Activated CD4-positive, CD25-positive, alpha-beta regulatory T cell treated with anti-CD3 and anti-CD28 coated beads, Interleukin-2, amount 50 U/mL, for 24 hours (primary cell): ENCODE results near the gene NT5C.
"Not testable (repeated sequence)": the region's sequence is repeated elsewhere in the genome, so short reads cannot be mapped to it uniquely, and the experiment has no call there.

ENCODE experiments used
- ATAC-seq, 2 donors: fragments of 150-1000 bp; cut with Tn5 transposase; one replicate each; pipeline ENCODE4 v1.10.0; 2021; ENCODE audit warnings: mild to moderate bottlenecking in 1 of 2, moderate library complexity in 1 of 2

NT5C gene

DNA sequence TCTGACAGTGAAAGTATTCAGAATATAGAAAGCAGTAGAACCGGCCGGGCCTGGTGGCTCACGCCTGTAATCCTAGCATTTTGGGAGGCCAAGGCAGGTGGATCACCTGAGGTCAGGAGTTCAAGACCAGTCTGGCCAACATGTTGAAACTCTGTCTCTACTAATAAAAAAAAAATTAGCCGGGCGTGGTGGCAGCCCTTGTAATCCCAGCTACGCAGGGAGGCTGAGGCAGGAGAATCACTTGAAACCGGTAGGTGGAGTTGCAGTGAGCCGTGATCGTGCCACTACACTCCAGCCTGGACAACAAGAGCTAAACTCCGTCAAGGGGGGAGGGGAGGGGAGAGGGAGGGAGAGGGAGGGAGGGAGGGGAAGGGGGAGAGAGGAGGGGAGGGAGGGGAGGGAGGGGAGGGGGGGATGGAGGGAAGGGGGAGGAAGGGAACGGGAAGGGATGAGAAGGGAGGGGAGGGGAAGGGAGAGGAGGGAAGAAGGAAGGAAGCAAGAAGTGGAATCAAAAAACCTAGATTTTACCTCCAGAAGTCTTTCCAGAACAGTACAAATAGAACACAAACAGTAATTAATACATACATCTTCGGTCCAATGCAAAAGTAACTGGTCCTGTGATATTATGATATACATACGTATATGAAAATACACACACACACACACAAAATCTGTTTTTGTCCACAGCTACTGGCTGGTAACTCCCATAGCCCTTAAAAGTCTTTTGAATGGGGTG lies 10.9 kb upstream of the NT5C start:
- no peak for ATAC-seq

DNA sequence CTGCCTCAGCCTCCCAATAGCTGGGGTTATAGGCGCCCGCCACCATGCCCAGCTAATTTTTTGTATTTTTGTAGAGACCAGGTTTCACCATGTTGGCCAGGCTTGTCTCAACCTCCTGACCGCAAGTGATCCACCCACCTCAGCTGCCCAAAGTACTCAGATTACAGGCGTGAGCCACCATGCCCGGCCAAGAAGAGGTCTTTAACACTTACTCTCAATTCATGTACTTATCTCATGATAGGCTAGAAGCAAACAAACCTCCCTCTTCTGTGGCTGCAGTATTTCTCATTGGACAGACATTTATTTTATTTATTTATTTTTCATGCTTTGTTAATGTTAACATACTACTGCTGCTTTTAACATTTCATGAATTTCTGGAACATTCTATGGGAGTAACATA lies 7.0 kb upstream of the NT5C start:
- ATAC-seq, result no peak

DNA sequence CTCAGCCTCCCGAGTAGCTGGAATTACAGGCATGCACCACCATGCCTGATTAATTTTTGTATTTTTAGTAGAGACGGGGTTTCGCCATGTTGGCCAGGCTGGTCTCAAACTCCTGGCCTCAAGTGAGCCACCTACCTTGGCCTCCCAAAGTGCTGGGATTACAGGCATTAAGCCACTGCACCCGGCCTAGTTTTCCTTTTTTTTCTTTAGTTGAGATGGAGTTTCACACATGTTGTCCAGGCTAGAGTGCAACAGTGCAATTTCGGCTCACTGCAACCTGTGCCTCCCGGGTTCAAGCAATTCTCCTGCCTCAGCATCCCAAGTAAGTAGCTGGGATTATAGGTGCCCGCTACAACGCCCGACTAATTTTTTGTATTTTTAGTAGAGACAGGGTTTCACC lies 6.2 kb upstream of the NT5C start:
- not testable (repeated sequence) for ATAC-seq

DNA sequence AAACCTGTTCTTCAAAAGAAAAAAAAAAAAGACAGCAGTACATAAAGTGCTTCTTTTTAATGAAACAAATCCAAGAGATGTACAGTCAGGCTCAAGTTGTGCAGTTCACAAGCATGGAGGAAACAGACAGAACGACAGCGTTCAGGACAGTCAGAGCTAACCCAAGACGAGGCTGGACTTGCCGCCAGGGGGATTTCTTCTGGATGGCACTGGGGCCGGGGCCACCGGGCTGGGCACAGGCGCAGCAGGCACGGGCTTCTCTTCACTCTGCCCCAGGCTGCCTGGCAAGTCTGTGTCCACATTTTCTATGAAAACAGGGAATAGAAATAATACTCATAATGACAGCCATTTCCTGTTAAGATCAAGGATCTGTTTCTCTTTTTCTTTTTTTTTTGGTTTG lies 4.4 kb upstream of the NT5C start:
- no peak for ATAC-seq

DNA sequence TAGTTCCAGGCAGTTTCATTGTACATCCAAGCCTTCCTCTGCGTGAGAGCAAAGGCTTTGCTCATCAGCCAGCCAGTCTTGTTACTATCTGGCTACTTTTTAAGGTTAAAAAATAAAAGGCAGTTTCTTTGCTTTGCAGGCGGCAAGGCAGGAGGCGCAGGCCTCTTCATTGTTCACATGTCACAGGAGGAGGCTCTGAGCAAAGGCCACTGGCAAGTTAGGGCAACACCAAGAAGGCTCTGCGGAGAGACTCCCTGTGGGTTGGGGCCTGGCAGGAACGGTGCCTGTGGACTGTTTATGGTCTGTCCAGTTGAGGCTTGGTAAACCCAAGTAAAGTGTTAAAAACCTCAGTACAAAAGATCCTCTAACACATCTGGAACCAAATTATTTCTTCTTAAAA lies 3.9 kb upstream of the NT5C start:
- ATAC-seq, result no peak

DNA sequence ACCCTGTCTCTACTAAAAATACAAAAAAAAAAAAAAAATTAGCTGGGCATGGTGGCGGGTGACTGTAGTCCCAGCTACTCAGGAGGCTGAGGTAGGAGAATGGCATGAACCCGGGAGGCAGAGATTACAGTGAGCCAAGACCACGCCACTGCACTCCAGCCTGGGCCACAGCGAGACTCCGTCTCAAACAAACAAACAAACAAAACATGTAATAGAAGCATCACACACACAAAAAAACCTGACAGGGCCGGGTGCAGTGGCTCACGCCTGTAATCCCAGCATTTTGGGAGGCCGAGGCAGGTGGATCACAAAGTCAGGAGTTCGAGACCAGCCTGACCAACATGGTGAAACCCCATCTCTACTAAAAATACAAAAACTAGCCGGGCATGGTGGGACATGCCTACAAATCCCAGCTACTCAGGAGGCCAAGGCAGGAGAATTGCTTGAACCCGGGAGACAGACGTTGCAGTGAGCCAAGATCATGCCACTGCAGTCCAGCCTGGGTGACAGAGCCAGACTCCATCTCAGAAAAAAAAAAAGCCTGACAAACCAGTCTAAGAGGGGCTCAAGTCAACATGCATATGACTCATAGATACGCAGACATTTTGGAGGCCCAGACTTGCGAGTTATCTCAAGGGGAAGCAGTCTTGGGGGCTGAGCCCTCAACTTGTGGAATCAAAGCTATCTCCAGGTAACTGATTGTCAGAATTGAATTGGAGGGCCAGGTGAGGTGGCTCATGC lies 2.2 kb upstream of the NT5C start:
- ATAC-seq, result not testable (repeated sequence)

DNA sequence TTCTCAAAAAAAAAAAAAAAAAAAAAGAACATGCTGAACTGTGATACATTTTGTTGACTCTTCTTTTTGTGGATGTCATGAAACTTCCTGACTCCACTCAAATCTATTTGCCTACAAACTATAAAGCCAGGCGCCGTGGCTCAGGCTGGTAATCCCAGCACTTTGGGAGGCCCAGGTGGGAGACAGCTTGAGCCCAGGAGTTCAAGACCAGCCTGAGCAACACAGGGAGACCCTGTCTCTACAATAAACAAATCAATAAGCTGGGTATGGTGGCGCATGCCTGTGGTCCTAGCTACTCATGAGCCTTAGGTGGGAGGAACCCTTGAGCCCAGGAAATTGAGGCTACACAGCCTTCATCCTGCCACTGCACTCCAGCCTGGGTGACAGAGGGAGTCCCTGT lies 1.5 kb upstream of the NT5C start:
- ATAC-seq, result no peak

DNA sequence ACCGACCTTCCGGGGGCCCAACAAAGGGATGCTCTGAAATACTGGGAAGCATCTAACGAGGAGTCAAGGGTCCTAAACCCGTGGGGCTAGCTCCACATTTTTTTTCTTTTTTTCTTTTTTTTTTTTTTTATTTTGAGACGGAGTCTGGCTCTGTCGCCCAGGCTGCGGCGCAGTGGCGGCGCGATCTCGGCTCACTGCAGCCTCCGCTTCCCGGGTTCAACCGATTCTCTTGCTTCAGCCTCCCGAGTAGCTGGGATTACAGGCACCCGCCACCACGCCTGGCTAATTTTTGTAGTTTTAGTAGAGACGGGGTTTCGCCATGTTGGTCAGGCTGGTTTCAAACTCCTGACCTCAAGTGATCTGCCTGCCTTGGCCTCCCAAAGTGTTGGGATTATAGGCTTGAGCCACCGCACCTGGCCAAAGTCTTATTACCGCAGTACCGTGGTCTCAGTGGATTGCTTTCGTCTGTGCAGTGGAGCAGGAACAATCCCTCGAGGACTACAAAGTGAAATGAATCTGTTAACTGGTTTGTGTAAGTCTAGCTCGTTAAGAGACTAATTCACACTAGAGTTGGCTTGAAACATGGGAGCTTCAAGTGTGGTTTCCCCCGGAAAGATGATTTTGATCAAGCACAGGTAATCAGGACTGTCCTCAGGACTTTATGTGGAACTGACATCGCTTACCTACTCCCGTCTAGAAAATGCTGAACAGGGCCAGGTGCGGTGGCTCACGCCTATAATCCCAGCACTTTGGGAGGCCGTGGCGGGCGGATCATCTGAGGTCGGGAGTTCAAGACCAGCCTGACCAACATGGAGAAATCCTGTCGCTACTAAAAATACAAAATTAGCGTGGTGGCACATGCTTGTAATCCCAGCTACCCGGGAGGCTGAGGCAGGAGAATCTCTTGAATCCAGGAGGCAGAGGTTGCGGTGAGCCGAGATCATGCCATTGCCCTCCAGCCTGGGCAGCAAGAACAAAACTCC lies 767 bp upstream of the NT5C start:
- ATAC-seq, result not testable (repeated sequence)

DNA sequence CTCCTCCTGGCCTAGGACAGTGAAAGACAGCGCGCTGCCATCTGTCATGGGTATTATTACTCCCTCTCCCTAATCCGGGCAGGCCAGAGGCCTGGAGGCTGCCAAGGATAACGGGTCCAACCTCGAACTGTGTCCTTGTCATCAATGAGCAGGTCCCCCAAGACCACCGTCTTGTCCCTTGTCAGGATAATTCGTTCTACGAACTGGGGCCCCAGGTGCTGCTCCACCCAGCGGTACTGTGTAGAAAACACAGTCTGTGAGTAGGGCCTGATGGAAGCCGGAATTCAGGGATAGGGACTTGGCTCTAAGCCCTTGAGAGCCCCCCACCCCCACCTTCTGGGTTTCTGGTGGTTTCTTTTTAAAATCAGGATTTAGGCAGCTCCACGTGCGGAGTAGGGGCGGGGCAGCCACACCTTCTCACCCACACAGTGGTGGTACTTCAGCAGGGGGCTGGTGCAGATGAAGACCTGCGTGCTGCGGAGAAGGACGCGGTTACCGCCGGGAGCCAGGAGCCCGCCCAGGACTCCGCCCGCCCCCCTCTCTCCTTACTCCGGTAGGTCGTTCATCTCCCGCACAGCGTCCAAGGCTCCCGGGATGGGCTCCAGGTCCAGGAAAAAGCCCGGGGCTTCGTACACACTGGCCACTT lies 787 bp downstream of the NT5C start:
- peak; percentile 54 to 57 for ATAC-seq

DNA sequence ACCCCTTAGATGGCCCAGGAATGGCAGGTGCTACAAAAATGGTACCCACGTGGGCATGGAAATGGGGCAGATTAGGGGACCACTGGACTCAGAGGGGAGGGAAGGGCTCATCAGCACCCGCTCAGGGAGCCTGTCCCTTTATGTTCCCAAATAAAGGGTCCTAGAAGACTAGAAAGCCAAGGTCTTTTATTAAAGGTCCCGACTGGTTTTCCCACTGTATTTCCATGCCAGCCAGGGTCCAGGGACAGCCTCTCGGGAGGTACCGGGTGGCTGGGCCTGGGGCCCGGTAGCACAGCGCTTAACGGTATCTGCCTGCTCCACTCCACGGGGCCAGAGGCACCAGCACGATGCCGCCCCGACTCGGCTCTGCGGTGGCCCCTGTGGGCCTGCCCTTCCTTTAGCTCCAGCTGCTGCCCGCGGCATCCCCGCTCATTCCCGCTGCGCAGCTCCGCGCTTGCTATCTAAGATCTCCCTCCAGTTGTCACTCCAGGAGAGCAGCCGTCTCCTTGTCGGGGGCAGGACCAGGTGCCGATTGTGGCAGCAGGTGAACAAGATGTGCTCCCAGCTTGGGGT lies 1.4 kb downstream of the NT5C start:
- no peak for ATAC-seq

DNA sequence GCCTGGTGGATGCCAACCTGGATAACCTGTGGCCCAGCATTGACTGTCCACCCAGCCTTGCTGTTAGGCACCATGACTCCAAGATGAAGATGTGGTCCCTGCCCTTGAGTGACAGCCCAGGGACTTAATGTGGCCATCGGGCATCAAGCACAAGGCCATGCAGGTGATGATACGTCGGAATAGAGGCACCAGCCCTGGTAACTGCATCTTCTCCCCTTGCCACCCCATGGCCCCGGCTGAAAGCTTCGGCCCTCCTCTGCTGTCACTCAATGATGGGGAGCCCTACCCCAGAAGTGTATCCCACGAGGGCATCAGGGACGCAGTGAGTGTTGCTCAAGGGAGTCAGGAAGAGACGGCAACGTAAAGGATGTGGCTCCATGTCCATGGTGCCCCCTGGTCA lies 2.0 kb downstream of the NT5C start:
- no peak for ATAC-seq

DNA sequence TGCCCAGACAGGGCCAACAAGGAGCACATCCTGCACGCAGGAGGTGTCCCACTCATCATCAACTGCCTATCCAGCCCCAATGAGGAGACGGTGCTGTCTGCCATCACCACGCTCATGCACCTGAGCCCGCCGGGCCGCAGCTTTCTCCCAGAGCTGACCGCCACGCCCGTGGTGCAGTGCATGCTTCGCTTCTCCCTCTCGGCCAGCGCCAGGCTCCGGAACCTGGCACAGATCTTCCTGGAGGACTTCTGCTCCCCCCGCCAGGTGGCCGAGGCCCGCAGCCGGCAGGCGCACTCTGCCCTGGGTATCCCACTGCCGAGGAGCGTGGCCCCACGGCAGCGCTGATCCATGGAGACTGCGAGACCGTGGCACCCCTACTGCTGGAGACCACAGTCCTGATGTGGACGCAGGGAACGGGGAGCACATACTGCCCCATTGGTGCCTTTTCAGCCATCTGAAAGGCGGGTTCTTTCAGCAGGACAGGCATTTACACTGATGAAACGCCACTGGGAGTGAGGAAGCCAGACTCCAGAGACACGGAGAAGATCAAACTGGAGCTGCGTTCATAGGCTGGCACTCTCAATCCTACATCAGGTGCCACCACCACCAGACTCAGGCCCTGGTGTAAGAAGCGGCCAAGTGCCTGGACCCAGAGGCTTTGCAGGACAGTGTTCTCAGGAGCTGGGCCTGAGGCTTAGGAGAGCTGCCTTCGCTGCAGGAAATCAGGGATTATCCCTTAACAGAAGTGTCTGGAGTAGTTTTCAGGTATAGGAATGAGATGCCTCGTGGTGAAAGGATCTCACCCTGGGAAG lies 2.6 kb downstream of the NT5C start:
- ATAC-seq, result no peak

DNA sequence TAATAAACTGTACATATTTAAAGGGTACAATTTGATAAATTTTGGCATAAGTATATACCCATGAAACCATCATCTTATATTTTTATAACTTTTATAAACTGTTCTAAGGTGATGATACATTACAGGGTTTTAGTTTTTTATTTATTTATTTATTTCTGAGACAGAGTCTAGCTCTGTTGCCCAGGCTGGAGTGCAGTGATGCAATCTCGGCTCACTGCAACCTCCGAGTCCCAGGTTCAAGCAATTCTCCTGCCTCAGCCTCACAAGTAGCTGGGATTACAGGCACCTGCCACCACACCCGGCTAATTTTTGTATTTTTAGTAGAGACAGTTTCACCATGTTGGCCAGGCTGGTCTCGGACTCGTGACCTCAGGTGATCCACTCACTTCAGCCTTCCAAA lies 3.6 kb downstream of the NT5C start:
- not testable (repeated sequence) for ATAC-seq

DNA sequence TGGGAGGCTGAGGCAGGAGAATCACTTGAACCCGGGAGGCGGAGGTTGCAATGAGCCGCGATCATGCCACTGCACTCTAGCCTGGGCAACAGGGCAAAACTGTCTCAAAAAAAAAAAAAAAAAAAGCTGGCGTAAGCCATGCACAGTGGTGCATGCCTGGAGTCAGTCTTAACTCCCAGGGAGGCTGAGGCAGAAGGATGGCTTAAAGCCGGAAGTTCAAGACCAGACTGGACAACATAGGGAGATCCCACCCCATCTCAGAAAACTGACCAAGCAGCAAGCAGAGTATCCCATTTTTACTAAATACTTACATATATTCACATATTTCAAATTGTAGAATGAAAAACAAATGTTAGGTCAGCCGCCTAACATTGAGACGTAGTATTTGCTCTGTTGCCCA lies 4.6 kb downstream of the NT5C start:
- ATAC-seq, result no peak

DNA sequence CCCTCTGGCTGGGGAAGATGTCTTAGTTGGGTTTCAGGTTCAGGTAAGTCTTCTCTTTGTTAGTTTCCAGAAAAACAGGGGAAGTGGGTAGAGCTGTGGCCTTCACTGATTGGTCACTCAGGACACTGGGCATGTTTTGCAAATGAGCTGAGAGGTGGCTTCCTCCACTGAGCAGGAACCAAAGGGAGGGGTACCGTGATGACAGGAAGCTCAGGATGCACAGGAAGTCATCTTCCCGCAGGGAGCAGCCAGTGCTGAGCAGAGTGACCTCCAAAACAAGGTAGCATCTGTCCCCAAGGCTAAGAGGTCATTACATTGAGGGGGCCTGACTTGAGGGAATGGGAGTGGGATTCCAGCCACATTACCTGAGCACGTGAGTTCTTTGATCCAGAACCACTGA lies 5.6 kb downstream of the NT5C start:
- no peak for ATAC-seq

DNA sequence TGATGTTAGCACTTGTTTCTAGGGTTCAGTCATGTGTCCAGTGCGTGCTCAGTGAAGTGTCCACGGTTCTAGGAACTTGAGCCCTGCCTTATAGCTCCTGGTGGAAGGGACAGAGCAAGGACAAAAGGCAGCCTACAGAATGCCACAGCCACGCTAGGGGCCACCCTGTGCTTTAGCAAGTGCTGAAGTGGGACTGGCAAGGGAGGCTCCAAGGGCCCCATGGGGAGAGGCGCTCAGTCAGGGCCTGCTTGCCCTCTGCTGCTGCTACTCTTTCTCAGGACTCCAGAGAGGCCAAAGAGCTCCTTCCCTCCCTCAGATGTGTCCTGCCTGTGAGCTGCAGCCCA lies 6.8 kb downstream of the NT5C start:
- no peak for ATAC-seq

DNA sequence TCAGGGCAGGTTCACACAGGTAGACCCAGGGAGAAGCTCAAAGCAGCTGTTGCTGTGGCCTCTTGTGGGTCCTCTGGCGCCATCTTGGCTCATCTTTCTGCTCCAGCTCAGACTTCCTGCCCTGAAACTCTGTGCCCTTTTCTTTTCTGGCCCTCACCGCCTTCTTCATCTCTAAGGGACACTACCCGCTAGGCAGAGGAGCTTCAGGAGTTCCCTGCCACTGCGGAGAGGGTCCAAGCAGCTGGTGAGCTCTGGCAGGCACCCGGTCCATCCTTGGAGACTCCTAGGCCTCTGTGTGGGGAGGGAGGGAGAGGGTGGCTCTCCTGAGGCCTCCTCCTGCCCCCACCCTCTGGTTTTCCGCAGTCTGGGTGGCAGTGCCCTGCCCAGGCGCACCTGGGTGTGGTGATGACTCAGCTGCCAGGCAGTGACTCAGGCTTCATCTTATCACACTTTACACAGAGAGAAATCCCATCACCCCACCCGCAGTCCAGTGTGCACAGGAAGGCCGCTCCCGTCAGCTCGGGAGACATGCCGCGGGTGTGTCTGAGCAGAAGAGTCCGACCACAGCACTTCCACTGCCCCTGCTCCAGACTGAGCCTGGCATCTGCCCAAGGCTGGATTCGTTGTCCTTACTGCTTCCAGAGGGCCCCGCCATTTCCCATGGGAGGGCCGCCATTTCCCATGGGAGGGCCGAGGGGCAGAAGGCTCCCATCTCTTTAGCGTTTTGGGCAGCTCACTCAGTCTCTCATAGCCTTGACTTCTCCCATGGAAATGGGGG lies 7.3 kb downstream of the NT5C start:
- peak; percentile 92 to 98 for ATAC-seq

DNA sequence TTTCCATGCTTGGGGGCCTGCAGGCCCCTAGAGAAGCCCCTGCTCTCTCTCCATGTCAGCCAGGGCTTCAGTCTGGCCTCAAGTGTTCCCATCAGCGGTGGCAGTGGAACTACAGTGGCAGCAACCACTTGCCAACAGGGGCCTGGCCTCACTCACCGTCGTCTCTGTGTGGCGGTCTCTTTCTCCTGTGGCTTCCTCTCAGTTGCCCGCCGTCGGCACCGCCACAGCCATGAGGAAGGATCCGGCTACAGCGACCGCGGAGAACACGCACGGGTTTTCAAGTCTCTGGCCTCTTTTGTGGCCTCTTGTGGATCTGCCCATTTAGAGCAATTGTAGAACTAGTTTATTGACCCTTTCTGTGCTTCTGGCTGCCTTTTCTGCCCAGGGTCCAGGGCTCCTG lies 13.2 kb downstream of the NT5C start:
- no peak for ATAC-seq

DNA sequence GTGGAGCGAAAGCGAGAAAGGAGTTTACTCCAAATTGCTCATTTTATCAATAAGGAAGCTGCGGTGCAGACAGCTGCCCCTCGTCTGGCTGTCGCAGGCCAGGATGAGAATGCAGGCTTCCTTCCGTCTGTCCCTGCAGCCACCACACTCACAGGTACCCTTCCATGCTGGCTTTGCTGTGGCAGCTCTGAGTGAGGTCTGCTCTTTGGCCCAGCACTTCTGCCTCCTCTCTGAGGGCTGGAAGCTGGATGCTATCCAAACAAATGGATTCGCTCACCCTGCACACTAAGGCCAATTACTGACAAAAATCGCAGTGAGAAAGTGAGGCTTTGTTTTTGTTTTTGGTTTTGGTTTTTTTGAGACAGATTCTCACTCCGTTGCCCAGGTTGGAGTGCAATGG lies 14.8 kb downstream of the NT5C start:
- no peak for ATAC-seq

DNA sequence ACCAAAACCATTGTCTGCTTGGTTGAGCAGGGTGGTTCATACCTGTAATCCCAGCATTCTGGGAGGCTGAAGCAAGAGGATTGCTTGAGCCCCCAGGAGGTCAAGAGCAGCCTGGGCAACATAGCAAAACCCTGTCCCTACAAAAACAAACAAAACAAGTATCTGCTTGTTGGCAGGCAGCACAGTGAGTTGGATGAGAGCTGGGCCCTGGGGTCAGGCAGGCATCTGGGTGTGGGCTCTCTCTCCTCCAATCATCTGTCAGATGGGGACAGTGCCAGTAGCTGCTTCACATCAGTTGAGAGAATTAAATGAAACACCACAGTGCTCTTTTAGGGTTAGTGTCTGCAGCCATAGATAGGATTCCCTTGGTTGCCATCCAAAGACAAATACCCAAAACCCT lies 16.0 kb downstream of the NT5C start:
- ATAC-seq, result no peak
